ENCODE measurements around the gene KCNQ2. TPM values are rescaled to one million over a fixed set of nuclear protein-coding genes. Genes with fewer than 3 reads are reported as not detected.

Gene KCNQ2
- total and polyA plus RNA-seq, 12 donors, result 0.03 to 3.8 (median 1.4) TPM; not detected in 7

- Histone ChIP-seq H3K36me3 (no peaks in the 10 kb centered on the region), H3K4me3 (no peak overlapping the region), H3K9me3 (peaks cover 0 to 7% (median 0%) of the 10 kb centered on the region in 11 donors), H3K27me3 (peaks cover 0 to 37% (median 26%) of the 10 kb centered on the region in 7 donors), H3K27ac (no peak overlapping the region), H3K4me1 (no peaks in the 10 kb centered on the region)
- no peak for TF ChIP-seq CTCF (IDR thresholded peaks at IDR 0.05)
- intact Hi-C loops (cut with DNase I), result no loop called here
- no peak for DNase-seq
- no peak for ATAC-seq
- 87 to 94% methylated on average over 25 of the region's 25 CpGs for WGBS, 2 donors
Observed at GRCh38 chr20:63424613-63425012, 47.8 kb downstream of the KCNQ2 start.

GRCh38 chr20:63423751-63424150, 48.7 kb downstream of the KCNQ2 start:
- no peaks in the 10 kb centered on the region for H3K36me3 ChIP-seq
- ATAC-seq (no peak), DNase-seq (no peak)
- no peak for TF ChIP-seq CTCF (IDR thresholded peaks at IDR 0.05)
- H3K27ac ChIP-seq, result no peak overlapping the region
- intact Hi-C loops (cut with DNase I), result no loop called here
- H3K4me1 ChIP-seq, result no peaks in the 10 kb centered on the region
- peaks cover 0 to 7% (median 0%) of the 10 kb centered on the region in 11 donors for H3K9me3 ChIP-seq
- WGBS, 2 donors, result 74% methylated on average over 21 of the region's 21 CpGs
- peaks cover 0 to 46% (median 33%) of the 10 kb centered on the region in 7 donors for H3K27me3 ChIP-seq
- H3K4me3 ChIP-seq, result no peak overlapping the region

- peaks cover 0 to 7% (median 0%) of the 10 kb centered on the region in 11 donors for H3K9me3 ChIP-seq
- H3K27ac ChIP-seq, result no peak overlapping the region
- no peaks in the 10 kb centered on the region for H3K36me3 ChIP-seq
- no peaks in the 10 kb centered on the region for H3K4me1 ChIP-seq
- WGBS, 2 donors, result 84 to 86% methylated on average over 25 of the region's 25 CpGs
- TF ChIP-seq CTCF (IDR thresholded peaks at IDR 0.05), result no peak
- peaks cover 0 to 52% (median 43%) of the 10 kb centered on the region in 7 donors for H3K27me3 ChIP-seq
- intact Hi-C loops (cut with DNase I), result no loop called here
- ATAC-seq, result no peak
- DNase-seq, result no peak
- H3K4me3 ChIP-seq, result no peak overlapping the region
Observed at GRCh38 chr20:63422653-63423052, 49.8 kb downstream of the KCNQ2 start.

- H3K27me3 ChIP-seq, result peaks cover 0 to 60% (median 50%) of the 10 kb centered on the region in 7 donors
- 80 to 85% methylated on average over 17 of the region's 17 CpGs for WGBS, 2 donors
Observed at GRCh38 chr20:63421913-63422312, 50.5 kb downstream of the KCNQ2 start.

More at GRCh38 chr20:63421913-63422312, 50.5 kb downstream of the KCNQ2 start:
- DNase-seq (no peak), ATAC-seq (no peak)
- intact Hi-C loops (cut with DNase I), result no loop called here
- Histone ChIP-seq H3K4me3 (no peak overlapping the region), H3K4me1 (no peaks in the 10 kb centered on the region), H3K9me3 (peaks cover 0 to 7% (median 0%) of the 10 kb centered on the region in 11 donors), H3K36me3 (no peaks in the 10 kb centered on the region), H3K27ac (no peak overlapping the region)
- TF ChIP-seq CTCF (IDR thresholded peaks at IDR 0.05), result no peak

Data from heart right ventricle (tissue), 16 donors.